Glomerular endothelial cell (primary cell): ENCODE measurements around the gene ZFP1. TPM values are rescaled to one million over a fixed set of nuclear protein-coding genes. Genes with fewer than 3 reads are reported as not detected.

ENCODE experiments used
- DNase-seq: peaks from one replicate; pipeline ENCODE4 v3.0.0-alpha.2; 2011; ENCODE audit warnings: low read depth, low spot score; ENCODE audit errors: extremely low read depth
- total RNA-seq: library from RNA; depleted of rRNA; stranded (reverse); fragments of >200 nt; gene quantifications from 2 replicates; pipeline ENCODE4 v1.2.3, GENCODE V29; 2015

Gene ZFP1
- 8.2 and 11.9 TPM in 2 replicates for total RNA-seq

DNA sequence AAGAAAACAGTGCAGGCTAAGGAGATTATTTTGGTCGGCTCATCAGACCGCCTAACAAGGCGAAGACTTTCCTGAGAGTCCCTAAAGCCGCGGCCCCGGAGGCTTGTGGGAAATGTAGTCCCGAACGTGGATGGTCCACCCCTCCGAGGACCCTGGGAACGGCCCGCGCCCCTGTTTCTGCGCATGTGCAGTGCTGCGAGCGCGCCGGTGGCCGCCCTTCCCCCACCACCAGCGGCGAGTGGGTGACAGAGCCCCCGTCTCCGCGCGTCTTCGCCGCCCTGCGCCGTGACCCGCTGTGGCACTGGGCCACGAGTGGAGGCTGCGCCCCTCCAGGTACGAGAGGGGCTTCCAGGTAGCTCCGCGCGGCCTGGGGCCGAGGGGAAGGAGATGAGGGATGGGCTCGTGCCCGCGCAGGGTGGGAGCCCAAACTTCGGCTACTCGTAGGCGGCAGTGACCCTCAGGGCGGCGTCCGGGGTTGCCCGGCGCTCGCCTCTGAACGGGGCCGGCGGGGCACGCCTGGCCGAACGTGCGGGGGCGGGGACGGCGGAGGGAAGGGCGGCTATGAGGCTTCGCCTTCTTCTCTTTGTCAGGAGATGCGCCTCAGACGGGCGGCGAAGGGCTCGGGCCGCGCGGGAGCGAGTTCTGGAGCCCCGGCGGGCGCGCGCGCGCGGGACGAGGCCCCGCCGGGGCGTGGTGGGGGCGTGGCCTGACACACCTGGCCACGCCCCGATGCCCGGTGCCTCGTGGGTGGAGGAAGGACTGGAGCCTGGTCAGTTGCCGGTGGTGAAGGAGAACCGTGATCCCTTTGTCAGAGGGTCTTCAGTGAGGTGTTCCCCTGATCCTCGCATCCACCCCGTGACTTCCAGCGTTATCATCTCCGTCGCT is at the start of gene ZFP1:
TSS of gene ZFP1 (plus strand) at position 214 of the 885 bp plus-strand sequence. CDS start 4,428 bp downstream, outside the sequence.
- peak; percentile 36 for DNase-seq

DNA sequence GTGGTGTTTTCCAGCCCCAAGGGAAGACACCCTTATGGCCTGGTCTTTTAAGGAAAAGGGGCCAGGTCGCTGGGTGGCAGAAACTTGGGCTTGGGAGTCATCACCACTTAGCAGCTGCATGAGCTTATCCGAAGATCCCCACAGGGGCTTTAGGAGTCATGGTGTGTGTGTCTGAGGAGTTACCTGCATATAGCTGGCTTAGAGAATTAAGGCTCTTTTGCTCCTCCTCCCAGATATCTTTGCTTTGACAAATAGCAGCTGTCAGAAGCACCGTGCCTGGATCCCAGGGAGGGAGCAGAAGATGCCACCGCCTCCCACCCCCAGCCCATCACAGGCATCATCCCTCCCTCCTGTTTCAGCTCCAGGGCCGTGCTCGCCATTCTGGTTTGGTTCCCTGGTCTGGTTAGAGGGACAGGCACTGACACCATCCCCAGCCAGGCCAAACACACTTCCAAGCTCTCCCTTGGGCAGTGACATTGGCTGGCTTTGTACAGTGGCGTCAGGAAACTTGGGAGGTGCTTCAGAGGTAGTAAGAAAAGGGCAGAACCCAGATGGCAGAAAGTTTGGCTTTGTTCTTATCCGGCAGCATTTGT is 49.2 kb upstream of the ZFP1 start:
- no peak for DNase-seq

DNA sequence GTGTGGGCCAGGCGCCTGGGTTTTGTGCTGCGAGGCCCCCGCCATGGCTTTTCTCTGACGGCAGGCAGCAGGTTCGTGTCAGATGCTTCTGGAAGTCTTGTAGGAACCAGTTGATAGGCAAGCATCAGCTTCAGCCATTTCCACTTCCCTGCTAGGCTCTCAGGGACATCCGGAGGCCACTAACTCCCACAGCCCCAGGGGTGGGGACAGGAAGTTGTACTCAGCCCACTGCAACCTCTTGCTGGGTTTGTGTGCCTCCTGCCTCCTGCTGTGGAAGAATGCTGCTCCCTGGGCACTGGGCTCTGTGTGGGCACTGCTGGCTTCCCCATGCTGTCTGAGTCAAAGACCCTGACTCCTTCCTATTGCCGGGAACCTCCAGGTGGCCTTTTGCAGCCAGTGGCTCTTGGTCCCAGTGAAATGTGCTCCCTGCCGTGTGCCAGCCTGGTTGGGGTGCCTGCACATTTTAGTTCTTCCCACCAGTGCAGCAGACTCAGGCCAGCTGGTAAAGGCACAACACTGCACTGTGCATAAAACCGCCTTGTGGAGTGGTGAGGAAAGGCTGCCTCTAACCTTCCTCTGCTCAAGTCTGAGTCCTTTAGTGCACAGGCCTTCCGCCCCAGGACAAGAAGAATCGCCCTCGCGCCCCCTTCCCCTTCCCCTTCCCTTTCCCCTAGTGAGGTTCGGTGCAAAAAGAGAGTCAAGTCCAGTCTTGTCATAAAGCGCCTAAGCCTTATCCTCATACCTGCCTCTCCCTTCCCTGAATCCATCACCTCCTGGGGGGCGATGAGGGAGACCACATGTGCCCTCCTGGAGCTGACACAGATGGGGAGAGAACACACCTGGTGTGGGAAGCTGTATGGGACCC is 48.4 kb upstream of the ZFP1 start:
- DNase-seq, result no peak

DNA sequence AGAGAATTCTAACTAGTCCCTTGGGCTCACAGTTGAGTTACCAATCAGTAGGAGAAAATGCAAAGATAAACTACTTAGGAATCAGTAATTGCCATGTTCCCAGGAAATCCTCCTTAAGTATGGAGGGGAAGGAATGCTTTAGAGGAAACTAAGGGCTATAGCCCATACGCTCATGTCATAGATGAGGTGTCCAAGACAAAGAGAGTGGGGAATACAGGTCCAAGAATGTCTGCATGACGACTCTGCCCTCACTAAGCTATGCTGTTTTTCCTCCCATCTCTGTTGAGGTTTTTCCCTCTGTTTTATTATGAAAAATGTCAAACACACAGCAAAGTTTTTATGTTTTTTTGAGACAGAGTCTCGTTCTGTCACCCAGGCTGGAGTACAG is 47.7 kb upstream of the ZFP1 start:
- no peak for DNase-seq

DNA sequence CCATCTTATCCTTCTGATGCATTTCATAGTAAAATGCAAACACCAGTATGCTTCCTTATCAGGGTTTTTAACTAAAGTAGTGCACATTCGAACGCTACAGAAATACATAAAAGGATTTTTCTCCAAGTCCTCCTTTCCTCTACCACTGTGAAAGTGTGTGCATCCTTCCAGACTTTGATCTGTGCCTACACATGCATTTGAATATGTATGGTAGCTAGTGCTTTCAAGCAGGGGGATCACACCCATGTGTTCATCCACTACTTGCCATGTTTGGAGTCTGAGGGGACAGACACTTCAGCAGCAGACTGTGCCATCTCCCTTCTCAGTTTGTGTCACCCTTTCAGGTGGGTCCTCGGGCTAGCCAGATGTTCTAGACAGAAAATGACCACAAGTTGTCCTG is 46.7 kb upstream of the ZFP1 start:
- no peak for DNase-seq

DNA sequence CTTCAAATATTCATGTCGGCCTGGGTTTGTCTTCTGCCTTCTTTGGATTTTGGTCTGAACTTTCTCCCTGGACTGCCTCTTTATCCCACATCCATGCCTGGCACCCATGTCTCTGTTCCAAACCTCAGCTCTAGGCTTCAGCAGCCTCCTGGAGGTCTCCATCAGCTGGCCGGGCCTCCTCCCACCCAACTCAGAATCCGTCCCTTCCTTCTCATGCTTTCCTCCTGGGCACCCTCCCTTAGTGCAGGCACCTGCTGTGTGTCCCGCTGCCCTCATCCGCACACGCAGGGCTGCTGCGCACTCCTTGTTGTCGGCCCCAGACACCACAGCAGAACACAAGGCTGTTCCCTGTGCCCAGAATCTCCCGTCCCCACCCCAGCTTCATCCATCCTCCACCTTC is 45.7 kb upstream of the ZFP1 start:
- DNase-seq, result no peak

DNA sequence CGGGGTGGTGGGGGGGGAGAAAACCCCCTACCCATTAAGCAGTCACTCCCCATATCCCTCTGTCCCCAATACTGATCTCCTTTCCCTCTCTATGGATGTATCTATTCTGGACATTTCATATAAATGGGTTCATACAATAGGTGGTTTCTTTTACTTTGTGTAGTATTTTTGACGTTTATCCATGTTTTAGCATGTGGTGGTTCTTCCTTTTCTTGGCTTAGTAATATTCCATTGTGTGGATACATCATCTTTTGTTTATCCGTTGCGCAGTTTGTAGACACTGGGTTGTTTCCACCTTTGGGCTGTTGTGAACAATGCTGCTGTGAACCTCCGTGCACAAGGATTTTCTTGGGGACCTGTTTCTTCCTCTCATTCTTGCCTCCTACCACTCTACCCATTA is 44.3 kb upstream of the ZFP1 start:
- no peak for DNase-seq

DNA sequence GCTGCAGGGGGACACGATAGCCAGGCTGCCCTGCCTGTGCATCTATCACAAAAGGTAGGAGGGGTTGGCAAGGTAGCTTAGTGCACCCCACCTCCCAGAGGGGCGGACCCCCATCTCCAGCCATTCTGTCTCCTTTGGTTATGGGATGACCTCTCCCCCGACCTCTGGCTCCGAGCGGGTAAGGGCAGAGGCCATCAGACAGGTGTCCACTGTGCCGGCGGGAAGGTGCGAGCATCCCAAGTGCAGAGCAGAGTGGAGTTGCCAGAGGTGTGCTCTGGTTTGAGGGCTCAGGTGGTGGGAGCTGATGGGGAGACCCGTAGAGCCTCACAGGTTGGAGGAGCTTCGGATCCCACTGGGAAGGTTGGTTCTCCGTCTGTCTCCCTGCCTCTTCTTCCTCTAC is 43.5 kb upstream of the ZFP1 start:
- DNase-seq, result no peak

DNA sequence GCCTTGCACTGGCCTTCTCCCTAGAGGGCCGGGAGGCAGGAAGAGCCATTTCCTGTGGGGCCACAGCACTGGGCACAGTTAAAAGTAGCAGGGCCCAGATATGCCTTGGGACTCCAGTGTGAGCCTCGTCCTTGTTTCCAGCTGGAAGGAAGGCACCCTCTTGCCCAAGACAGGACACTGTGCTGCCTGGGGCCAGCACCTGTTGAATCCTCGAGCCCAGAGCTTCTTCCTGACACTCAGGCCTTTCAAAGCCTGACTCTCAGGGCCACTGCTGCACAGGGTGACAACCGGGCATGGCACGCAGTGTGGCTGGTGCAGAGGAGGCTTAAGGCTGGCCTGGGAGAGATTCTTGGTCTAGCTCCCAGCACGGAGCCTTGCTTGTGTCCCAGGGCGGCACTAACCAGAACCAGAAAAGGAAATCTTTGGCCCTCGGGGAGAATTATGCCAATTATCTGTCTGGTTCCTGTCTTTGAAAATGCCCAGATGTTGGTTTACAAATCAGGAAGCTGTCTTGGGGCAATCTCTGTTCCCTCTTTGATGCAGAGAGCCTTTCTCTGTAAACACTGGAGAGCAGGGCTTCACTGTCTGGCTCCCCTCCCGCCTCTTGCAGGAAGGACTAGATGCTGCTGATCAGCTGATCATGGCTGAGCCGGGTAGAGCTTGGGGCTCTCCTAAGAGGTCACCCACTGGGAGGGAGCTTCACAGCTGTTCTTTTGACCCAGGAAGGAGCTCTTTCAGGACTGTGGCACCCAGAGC is 42.8 kb upstream of the ZFP1 start:
- no peak for DNase-seq

DNA sequence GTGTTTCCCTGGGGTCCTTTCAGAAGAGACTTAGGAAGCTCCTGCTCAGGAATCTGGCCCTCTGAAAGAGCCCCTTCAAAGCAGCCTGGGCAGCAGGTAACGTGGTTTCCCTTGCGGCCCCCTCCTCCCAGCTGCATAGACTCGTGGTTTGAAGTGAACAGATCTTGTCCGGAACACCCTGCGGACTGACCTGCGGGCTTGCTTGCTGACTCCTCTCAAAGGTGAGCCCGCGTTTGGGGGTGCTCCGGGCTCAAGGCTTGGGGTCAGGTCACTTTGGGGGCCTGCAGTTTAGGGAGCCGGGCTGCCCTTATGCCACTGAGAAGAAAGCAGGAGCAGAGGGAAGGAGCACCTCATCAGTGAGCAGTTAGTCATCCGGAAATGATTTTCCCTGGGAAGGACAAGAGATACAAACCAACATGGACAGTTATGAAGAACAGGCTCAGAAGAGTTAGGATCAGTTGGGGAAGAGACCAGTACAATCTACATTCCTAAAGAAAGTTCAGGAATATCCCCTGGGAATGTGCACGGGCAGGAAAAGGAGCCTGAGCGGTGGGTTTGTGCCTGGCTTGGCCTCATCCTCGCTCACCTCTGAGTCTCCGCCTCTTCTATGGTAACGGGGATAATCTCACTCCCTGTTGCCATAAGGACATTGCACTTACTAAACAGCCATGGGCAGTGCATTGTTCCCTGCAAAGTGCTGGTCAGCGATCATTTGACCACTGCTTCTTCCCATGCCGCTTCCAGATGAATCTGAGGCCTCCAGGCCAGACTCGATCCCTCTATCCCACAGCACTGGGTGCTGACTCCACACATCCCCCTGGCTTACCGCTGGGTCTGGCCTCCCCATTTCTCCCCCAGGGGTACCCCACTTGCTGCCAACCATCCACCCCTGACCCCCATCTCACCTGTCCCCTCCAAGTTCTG is 41.7 kb upstream of the ZFP1 start:
- no peak for DNase-seq

DNA sequence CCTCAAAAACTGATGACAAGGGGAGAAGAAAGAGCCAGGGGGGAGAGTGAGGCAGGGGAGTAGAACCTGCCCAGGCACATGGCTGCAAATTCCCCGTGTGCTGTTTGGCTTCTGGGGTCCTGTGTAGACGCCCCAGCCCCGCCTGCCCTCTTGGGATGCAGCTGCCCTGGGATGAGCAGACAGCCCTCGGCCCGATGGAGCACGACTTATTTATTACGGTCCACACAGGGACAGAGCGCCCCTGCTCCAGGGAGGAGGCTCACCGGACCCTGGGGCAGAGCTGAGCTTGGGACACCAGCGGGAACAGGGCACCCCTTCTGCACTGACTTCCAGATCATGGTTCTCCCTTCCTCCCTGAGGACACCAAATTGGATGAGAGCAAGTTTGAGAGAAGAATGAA is 40.8 kb upstream of the ZFP1 start:
- DNase-seq, result no peak

DNA sequence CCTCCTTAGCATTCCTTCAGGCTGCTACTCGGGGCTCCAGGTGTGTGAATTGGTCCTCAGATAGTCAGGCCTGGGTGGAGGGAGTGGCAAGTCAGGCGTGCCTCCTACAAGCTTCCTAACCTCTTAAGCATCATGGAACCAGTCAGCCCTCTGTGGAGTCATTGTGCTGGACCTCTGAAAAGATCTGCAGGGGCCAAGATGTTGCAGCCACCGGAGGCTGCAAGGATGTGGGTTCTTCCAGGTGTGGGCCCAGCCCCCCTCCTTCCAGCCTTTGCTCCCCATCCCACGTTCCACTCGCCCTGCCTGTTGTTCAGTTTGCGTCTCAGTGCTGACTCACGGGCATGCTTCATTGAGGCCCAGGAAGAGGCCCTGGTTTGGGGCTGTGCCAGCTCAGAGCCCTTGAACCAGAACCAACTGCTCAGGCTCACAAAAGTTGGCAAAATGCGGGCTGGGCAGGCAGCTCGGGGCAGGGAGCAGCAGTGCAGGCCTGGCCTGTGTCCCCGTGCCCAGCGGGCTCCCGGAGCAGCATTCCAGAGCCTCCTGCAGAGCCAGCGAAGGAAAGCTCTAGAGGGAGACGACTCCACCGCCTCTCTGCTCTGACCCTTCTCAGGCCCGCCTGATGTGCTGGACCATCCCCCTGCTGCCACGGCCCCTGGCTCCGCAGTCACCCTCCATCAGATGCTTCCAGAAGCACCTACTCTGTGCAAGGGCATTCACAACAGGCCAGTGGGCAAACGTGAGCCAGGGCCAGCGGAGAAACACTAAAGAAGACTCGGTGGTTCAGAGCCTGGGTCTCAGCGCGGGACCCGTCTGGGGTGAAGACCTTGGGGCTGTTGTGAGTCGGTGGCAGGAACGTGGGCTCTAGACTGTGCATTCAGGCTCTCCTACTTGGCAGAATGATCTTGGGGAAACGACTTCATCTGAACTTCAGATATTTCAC is 39.3 kb upstream of the ZFP1 start:
- DNase-seq, result no peak

DNA sequence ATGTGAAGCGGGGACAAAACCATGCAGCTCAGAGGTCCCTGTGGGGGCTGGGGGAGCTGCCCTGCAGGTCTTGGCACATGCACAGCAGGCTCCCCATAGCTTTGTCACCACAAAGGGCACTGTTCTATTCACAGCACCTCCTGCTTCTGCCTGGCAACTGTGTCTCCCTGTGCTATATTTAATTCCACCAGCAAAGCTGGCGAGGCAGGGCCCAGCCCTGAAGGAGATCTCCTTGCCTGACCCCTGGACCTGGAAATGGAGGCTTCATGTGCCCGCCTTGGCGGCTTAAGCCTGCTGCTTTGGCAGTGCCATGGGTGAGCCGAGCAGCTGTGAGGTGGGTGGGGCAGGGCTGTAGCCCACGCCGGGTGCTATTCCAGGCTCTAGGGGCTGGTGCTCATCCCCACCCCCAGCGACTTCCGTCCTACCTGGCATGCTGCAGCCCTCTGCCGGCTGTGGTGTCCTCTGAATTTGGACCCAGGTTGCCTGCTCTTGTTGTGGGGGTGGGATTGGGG is 38.5 kb upstream of the ZFP1 start:
- no peak for DNase-seq

DNA sequence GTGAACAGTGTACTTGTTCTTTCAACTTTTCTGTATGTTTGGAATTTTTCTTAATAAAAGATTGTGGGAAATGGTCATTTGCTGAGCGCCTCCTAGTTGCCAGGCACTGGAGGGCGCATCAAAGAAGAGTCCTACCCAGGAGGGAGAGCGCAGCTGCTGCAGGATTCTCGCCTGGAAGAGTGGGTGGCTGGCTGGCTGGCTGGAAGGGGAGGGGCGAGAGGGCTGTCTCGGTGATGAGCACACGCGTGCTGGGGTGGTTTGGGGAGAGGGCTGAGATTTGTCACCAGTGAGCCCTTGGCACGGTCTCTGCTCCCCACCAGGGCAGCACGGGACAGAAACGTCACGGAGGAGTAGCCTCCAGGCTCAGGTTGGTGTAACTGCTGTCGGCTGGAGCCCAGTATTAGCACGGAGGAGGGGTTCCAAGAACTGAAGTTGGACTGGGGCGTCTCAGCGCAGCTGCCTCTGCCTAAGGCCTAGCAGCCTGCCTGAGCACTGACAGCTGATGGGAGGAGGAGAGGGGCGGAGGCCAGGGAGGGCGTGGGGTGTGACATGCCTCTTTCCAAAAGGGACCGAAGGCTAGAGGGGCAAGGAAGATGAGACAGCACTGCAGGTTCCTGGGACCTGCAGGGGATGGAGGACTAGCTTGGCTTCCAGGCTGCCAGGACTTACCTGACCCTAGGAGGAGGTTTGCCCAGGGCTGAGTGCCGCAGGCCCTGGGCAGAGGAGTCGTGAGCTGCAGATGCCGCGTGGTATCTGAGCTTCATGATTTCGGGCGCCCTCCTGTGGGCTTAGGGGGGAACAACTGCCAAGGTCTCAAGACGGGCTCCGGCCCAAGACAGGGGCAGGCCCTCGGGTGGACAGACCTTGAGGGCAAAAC is 37.4 kb upstream of the ZFP1 start:
- no peak for DNase-seq

DNA sequence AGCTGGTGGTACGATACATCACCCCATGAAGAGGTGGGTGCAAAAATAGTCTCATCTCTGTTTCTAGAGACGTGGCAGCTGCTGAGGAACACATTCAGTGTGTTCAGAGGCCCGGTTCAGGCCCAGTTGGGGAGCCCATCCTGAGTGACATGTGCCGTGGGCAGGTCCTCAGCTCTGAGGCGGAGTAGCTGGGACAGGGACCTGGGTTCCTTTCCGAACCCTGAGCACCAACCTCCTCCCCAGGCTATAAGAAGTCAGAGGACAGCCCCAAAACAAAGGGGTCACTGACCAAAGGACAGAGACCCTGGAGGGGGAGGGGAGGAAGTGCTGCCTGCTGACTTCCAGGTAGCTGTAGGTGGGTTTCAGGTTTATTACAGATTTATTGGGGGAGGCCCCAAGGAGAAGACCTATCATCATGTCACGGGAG is 36.8 kb upstream of the ZFP1 start:
- no peak for DNase-seq

DNA sequence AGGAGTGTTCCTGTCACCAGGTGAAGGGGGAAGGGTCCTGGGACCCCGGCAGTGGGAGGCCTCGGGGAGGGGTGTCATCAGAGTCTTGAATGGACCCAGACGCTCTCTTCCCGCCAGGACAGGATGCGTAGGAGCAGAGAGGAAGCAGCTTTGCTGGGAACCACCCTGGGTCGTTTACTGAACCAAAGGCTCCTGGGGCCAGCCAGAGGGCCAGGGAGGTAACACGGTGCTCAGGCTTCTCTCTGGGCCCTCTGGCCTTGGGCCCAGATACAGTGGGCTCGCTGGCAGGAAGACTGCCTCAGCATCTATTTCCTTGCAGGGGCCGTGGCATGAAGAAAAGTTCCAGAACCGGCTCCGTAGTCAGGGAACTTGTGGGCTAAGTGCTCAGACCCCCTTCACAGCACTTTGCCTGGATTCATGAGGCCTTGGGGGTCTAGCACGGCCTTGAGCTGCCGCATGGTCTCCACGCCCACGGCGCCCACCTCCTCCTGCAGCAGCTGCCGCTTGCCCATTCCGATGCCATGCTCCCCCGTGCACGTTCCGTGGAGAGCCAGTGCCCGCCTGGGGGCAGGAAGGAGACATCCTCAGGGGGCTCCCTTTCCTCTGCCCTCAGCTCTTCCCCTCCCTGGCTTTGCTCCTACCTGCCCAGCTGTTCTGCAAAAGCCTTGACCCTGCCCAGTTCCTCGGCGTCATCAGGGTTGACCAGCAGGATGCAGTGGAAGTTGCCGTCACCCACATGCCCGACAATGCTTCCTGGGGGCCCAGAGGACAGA is 36.2 kb upstream of the ZFP1 start:
- no peak for DNase-seq
